Keratinocyte (primary cell): ENCODE data around the gene HEPACAM. TPM values are rescaled to one million over a fixed set of nuclear protein-coding genes. Genes with fewer than 3 reads are reported as not detected.

Source experiments
- DNase-seq: peaks from one replicate; pipeline ENCODE4 v3.0.0-alpha.2; 2011; ENCODE audit warnings: low read depth, missing footprints, low spot score
- FAIRE-seq: peaks from 2 replicates; lab custom pipeline; 2011; peaks lifted over from hg19 to GRCh38; lab: Jason Lieb, UNC
- H2AFZ ChIP-seq: 2 replicates; pipeline ENCODE4 v1.6.0; 2012; ENCODE audit warnings: low read length, control low read depth, inconsistent platforms; ENCODE audit not compliant: control insufficient read depth
- H3K27ac ChIP-seq: 2 replicates; pipeline ENCODE4 v1.5.1; 2011; ENCODE audit warnings: low read length; ENCODE audit not compliant: control insufficient read depth, insufficient read depth
- H3K27me3 ChIP-seq: 3 replicates; pipeline ENCODE4 v1.6.0; 2011; ENCODE audit warnings: low read length; ENCODE audit not compliant: control insufficient read depth, insufficient read depth; ENCODE audit errors: extremely low read depth
- H3K36me3 ChIP-seq, 2 experiments: 2 replicates in 1 of 2; 3 replicates in 1 of 2; pipeline ENCODE4 v1.5.1; 2011; ENCODE audit warnings: low read length in 2 of 2, mild to moderate bottlenecking in 1 of 2; ENCODE audit not compliant: control insufficient read depth in 2 of 2, insufficient read depth in 2 of 2; ENCODE audit errors: extremely low read depth in 1 of 2
- H3K4me1 ChIP-seq: 3 replicates; pipeline ENCODE4 v1.5.1; 2011; ENCODE audit warnings: low read length; ENCODE audit not compliant: control insufficient read depth, insufficient read depth; ENCODE audit errors: extremely low read depth
- H3K4me2 ChIP-seq: 3 replicates; pipeline ENCODE4 v1.6.0; 2011; ENCODE audit warnings: low read depth, low read length; ENCODE audit not compliant: control insufficient read depth, insufficient read depth; ENCODE audit errors: extremely low read depth
- H3K4me3 ChIP-seq, 3 experiments: fragments of 200-600 bp in 1 of 3; sonication (generic) in 1 of 3; 2 replicates in 2 of 3; 3 replicates in 1 of 3; pipeline ENCODE4 v1.5.1; 2011 to 2016; ENCODE audit warnings: low read length in 3 of 3, mild to moderate bottlenecking in 3 of 3, control low read depth in 2 of 3, inconsistent platforms in 1 of 3, low read depth in 1 of 3, mixed read lengths in 1 of 3, mixed run types in 1 of 3, moderate library complexity in 1 of 3; ENCODE audit not compliant: control insufficient read depth in 2 of 3, insufficient read depth in 2 of 3; ENCODE audit errors: extremely low read depth in 1 of 3
- H3K79me2 ChIP-seq: 2 replicates; pipeline ENCODE4 v1.6.0; 2012; ENCODE audit warnings: low read length; ENCODE audit not compliant: control insufficient read depth, insufficient read depth
- H3K9ac ChIP-seq: 3 replicates; pipeline ENCODE4 v1.6.0; 2011; ENCODE audit warnings: low read length; ENCODE audit not compliant: control insufficient read depth, insufficient read depth; ENCODE audit errors: extremely low read depth
- H3K9me1 ChIP-seq: 3 replicates; pipeline ENCODE4 v1.6.0; 2011; ENCODE audit warnings: low read length; ENCODE audit not compliant: control insufficient read depth, insufficient read depth; ENCODE audit errors: extremely low read depth
- H3K9me3 ChIP-seq: 2 replicates; pipeline ENCODE4 v1.5.1; 2012; ENCODE audit warnings: low read depth, low read length; ENCODE audit not compliant: control insufficient read depth
- H4K20me1 ChIP-seq: 3 replicates; pipeline ENCODE4 v1.6.0; 2011; ENCODE audit warnings: low read length; ENCODE audit not compliant: control insufficient read depth, insufficient read depth; ENCODE audit errors: extremely low read depth
- EZH2 ChIP-seq: IDR thresholded peaks from one replicate; pipeline ENCODE4 v1.6.1; 2012; ENCODE audit warnings: inconsistent platforms, mild to moderate bottlenecking, low read length, moderate library complexity
- dilution Hi-C: fragments of 300-500 bp; cut with MboI; formaldehyde crosslinking; loops from one replicate; pipeline ENCODE4 v1.7.0; 2020; ENCODE audit warnings: low sequenced_read_pairs; ENCODE audit not compliant: extremely low pct_ligation_motif_present
- polyA plus RNA-seq, 5 experiments: library from polyadenylated mRNA; depleted of rRNA in 3 of 5; stranded (reverse) in 3 of 5; stranded (forward) in 1 of 5; unstranded in 1 of 5; fragments of >200 nt; gene quantifications; 1 replicate in 1 of 5; 2 replicates in 3 of 5; 3 replicates in 1 of 5; pipeline versions ENCODE4 v1.2.1 to v1.2.3, GENCODE V29; 2011 to 2012; ENCODE audit warnings: missing spikeins in 2 of 5, low read depth in 1 of 5, low replicate concordance in 1 of 5
- TF ChIP-seq, protein P1 (sequence below), 3 experiments: IDR thresholded peaks in 1 of 3; conservative IDR thresholded peaks in 1 of 3; optimal IDR thresholded peaks in 1 of 3; 2 replicates in 2 of 3; 3 replicates in 1 of 3; pipeline versions ENCODE3 to v1.5.1; 2011; ENCODE audit warnings: low read length in 3 of 3, mild to moderate bottlenecking in 3 of 3, moderate library complexity in 2 of 3, control low read depth in 1 of 3, inconsistent platforms in 1 of 3; ENCODE audit not compliant: insufficient read depth in 2 of 3; ENCODE audit errors: extremely low read depth in 1 of 3

HEPACAM gene
- polyA plus RNA-seq, 1 donor (not counting 4 experiments of a cell fraction or from before 2014, with no cell fraction given), result not detected

GRCh38 chr11:124950601-124951330 is 14.9 kb upstream of the HEPACAM start:
- dilution Hi-C loops, result no loop called here
- DNase-seq (no peak), FAIRE-seq (no peak)
- H3K79me2 ChIP-seq, result no peaks in the 10 kb centered on the region
- no peak overlapping the region for H2AFZ ChIP-seq
- H3K9me1 ChIP-seq, result no peaks in the 10 kb centered on the region
- no peaks in the 10 kb centered on the region for H3K36me3 ChIP-seq
- no peaks in the 10 kb centered on the region for H3K9me3 ChIP-seq
- H3K27me3 ChIP-seq, result no peaks in the 10 kb centered on the region
- TF ChIP-seq, protein P1, sequence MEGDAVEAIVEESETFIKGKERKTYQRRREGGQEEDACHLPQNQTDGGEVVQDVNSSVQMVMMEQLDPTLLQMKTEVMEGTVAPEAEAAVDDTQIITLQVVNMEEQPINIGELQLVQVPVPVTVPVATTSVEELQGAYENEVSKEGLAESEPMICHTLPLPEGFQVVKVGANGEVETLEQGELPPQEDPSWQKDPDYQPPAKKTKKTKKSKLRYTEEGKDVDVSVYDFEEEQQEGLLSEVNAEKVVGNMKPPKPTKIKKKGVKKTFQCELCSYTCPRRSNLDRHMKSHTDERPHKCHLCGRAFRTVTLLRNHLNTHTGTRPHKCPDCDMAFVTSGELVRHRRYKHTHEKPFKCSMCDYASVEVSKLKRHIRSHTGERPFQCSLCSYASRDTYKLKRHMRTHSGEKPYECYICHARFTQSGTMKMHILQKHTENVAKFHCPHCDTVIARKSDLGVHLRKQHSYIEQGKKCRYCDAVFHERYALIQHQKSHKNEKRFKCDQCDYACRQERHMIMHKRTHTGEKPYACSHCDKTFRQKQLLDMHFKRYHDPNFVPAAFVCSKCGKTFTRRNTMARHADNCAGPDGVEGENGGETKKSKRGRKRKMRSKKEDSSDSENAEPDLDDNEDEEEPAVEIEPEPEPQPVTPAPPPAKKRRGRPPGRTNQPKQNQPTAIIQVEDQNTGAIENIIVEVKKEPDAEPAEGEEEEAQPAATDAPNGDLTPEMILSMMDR (optimal IDR thresholded peaks at IDR 0.05 in 1 of 3, IDR thresholded peaks at IDR 0.05 in 1 of 3, conservative IDR thresholded peaks at IDR 0.05 in 1 of 3; ENCODE audit: extremely low read depth in 1 of 3, insufficient read depth in 2 of 3, low read length in 3 of 3), result no peak
- TF ChIP-seq EZH2, result no peak
- H3K9ac ChIP-seq, result no peak overlapping the region
- H3K27ac ChIP-seq, result no peak overlapping the region
- no peak overlapping the region for H3K4me2 ChIP-seq
- H4K20me1 ChIP-seq, result no peaks in the 10 kb centered on the region
- peaks cover 19% of the 10 kb centered on the region for H3K4me1 ChIP-seq
- no peak overlapping the region for H3K4me3 ChIP-seq

DNA sequence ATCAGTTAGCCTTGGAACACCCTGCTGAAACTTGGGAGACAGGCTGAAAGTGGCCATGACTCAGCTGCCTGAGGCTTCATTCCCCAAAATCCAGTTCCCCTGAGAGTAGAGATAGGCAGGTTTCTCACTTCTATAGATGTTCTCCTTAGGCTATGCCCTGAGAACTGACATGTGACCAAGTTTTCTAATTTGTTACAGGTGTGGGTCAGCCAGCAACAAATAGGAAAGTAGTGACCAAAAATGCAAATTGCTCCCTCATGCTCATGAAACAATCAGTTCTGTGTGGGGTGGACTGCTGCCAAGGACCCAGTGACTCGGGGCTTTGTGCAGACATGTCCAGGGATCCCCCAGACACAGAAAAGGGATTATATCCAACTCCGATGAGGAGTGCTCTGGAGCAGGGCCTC is 10.9 kb upstream of the HEPACAM start:
- TF ChIP-seq, protein P1 (optimal IDR thresholded peaks at IDR 0.05 in 1 of 3, IDR thresholded peaks at IDR 0.05 in 1 of 3, conservative IDR thresholded peaks at IDR 0.05 in 1 of 3; ENCODE audit: extremely low read depth in 1 of 3, insufficient read depth in 2 of 3, low read length in 3 of 3), result no peak
- TF ChIP-seq EZH2, result no peak
- Histone ChIP-seq H3K27me3 (no peaks in the 10 kb centered on the region), H3K9me3 (no peaks in the 10 kb centered on the region), H4K20me1 (no peaks in the 10 kb centered on the region), H3K79me2 (no peaks in the 10 kb centered on the region), H3K4me3 (no peak overlapping the region), H2AFZ (peak overlapping the region; percentile 9), H3K36me3 (no peaks in the 10 kb centered on the region), H3K4me1 (peaks cover 10% of the 10 kb centered on the region), H3K9me1 (no peaks in the 10 kb centered on the region), H3K27ac (peak overlapping the region; percentile 13), H3K4me2 (peak overlapping the region; percentile 55), H3K9ac (no peak overlapping the region)
- dilution Hi-C loops, result no loop called here
- DNase-seq (no peak), FAIRE-seq (peak; percentile 69)
